Omental fat pad (tissue), 4 donors: ENCODE data around the gene PAQR3. TPM values are rescaled to one million over a fixed set of nuclear protein-coding genes. Genes with fewer than 3 reads are reported as not detected.

ENCODE experiments used
- ATAC-seq: fragments of 150-250 bp; one replicate; pipeline ENCODE4 v1.9.1; 2016; ENCODE audit warnings: mild to moderate bottlenecking, moderate library complexity; ENCODE audit not compliant: low FRiP score
- DNase-seq: peaks from one replicate; pipeline ENCODE4 v3.0.0-alpha.2; 2019; ENCODE audit warnings: low spot score
- CTCF ChIP-seq, 3 donors: fragments of 450-650 bp; IDR thresholded peaks; one replicate each; pipeline ENCODE4 v1.5.1; 2016 to 2017; ENCODE audit warnings: antibody characterized with exemption in 3 of 3, mild to moderate bottlenecking in 3 of 3, moderate library complexity in 2 of 3
- small RNA-seq: library from RNA; depleted of rRNA; stranded (forward); fragments of <200 nt; gene quantifications from one replicate; pipeline ENCODE3, GENCODE V24; 2016
- total RNA-seq, 4 donors: library from RNA; depleted of rRNA; stranded (reverse); fragments of >200 nt; gene quantifications; one replicate each; pipeline ENCODE4 v1.1.0, GENCODE V29; 2016

PAQR3 gene
- total RNA-seq, 4 donors from 2014 or later, result 7.1 to 17.3 (median 9.7) TPM

- no peak for ATAC-seq
- no peak for DNase-seq
- TF ChIP-seq CTCF (IDR thresholded peaks at IDR 0.05), result no peak
Measured at GRCh38 chr4:78863991-78864390, 75.2 kb downstream of the PAQR3 start.

GRCh38 chr4:78863254-78863869, 75.9 kb downstream of the PAQR3 start:
- no peak for TF ChIP-seq CTCF (IDR thresholded peaks at IDR 0.05)
- ATAC-seq, result no peak
- DNase-seq, result no peak

GRCh38 chr4:78862314-78862737, 76.9 kb downstream of the PAQR3 start:
- DNase-seq (no peak), ATAC-seq (no peak)
- TF ChIP-seq CTCF (IDR thresholded peaks at IDR 0.05), result no peak

Small RNA genes lying within 50 kb of the gene (small RNA-seq; reads per million reads assigned to genes)
- gene RN7SL127P, result not detected

Other genes starting within 250 kb of the PAQR3 start
- gene BMP2K, start 163.1 kb downstream of the PAQR3 start, total RNA-seq, result 10 to 100 TPM; 33.2 to 64.1 (median 43.7) TPM